IMR-90 (cell line): ENCODE measurements around the gene BICD1. TPM values are rescaled to one million over a fixed set of nuclear protein-coding genes. Genes with fewer than 3 reads are reported as not detected.

Experiments used
- ATAC-seq: fragments of 200-7000 bp; cut with Tn5 transposase; 2 replicates; pipeline ENCODE4 v1.9.1; 2020; ENCODE audit warnings: low read depth, mild to moderate bottlenecking, moderate library complexity
- BruUV-seq: library from RNA; stranded (reverse); fragments of 400-500 nt; replicated peaks from 2 replicates; lab custom pipeline; 2021; lab: Mats Ljungman, UMichigan
- CTCF ChIA-PET: fragments of 300-600 bp; formaldehyde crosslinking; extraction: SDS; loops from one replicate; lab custom pipeline; 2021; ENCODE audit warnings: antibody characterized with exemption; lab: Yijun Ruan, JAX
- POLR2A ChIA-PET: fragments of 300-600 bp; sonication (Branson Sonifier 250); formaldehyde crosslinking; loops from one replicate; lab custom pipeline; 2022; ENCODE audit warnings: antibody characterized with exemption; ENCODE audit not compliant: unreplicated experiment; lab: Charles Lee
- DNase-seq: peaks from one replicate; pipeline ENCODE4 v3.0.0; 2013
- H2AFZ ChIP-seq: replicated peaks from 2 replicates; pipeline ENCODE3; 2013; ENCODE audit warnings: low read length, mild to moderate bottlenecking; ENCODE audit not compliant: poor library complexity
- H2AK5ac ChIP-seq: 2 replicates; pipeline ENCODE4 v1.6.1; 2013; ENCODE audit warnings: low read depth, low read length, inconsistent platforms
- H2AK9ac ChIP-seq: replicated peaks from 2 replicates; pipeline ENCODE3; 2013; ENCODE audit warnings: mild to moderate bottlenecking, low read depth, low read length, moderate library complexity; ENCODE audit not compliant: poor library complexity
- H2BK120ac ChIP-seq: 2 replicates; pipeline ENCODE4 v1.6.1; 2013; ENCODE audit warnings: low read depth, low read length, inconsistent platforms
- H2BK15ac ChIP-seq: 3 replicates; pipeline ENCODE4 v1.6.1; 2013; ENCODE audit warnings: low read depth, low read length, inconsistent platforms
- H2BK20ac ChIP-seq: 2 replicates; pipeline ENCODE4 v1.6.1; 2013; ENCODE audit warnings: low read depth, mild to moderate bottlenecking, inconsistent platforms, low read length, moderate library complexity
- H2BK5ac ChIP-seq: 2 replicates; pipeline ENCODE4 v1.6.1; 2013; ENCODE audit warnings: mild to moderate bottlenecking, low read depth, low read length, inconsistent platforms; ENCODE audit not compliant: poor library complexity, severe bottlenecking
- H3K14ac ChIP-seq: replicated peaks from 2 replicates; pipeline ENCODE4 v1.6.1; 2013; ENCODE audit warnings: low read depth, low read length, inconsistent platforms
- H3K18ac ChIP-seq: 2 replicates; pipeline ENCODE4 v1.6.1; 2013; ENCODE audit warnings: low read depth, low read length, control low read depth
- H3K23ac ChIP-seq: 2 replicates; pipeline ENCODE4 v1.6.1; 2013; ENCODE audit warnings: low read depth, low read length, inconsistent platforms
- H3K27ac ChIP-seq: 2 replicates; pipeline ENCODE4 v1.5.1; 2013; ENCODE audit warnings: mild to moderate bottlenecking, control low read depth, low read length; ENCODE audit not compliant: insufficient read depth
- H3K27me3 ChIP-seq: 2 replicates; pipeline ENCODE4 v1.6.1; 2013; ENCODE audit warnings: low read length; ENCODE audit not compliant: control insufficient read depth, insufficient read depth
- H3K36me3 ChIP-seq: 2 replicates; pipeline ENCODE4 v1.6.1; 2013; ENCODE audit warnings: low read length, mixed read lengths; ENCODE audit not compliant: control insufficient read depth, insufficient read depth
- H3K4ac ChIP-seq: 2 replicates; pipeline ENCODE4 v1.6.1; 2013; ENCODE audit warnings: low read depth, low read length, inconsistent platforms
- H3K4me1 ChIP-seq: 2 replicates; pipeline ENCODE4 v1.6.1; 2013; ENCODE audit warnings: low read length, mixed read lengths; ENCODE audit not compliant: control insufficient read depth, insufficient read depth
- H3K4me2 ChIP-seq: 2 replicates; pipeline ENCODE4 v1.6.1; 2013; ENCODE audit warnings: low read depth, mild to moderate bottlenecking, control low read depth, low read length, moderate library complexity
- H3K4me3 ChIP-seq: 2 replicates; pipeline ENCODE4 v1.5.1; 2013; ENCODE audit warnings: low read depth, mild to moderate bottlenecking, control low read depth, low read length, moderate library complexity; ENCODE audit not compliant: insufficient read depth
- H3K56ac ChIP-seq: 2 replicates; pipeline ENCODE4 v1.6.1; 2013; ENCODE audit warnings: low read length, inconsistent platforms; ENCODE audit not compliant: insufficient read depth; ENCODE audit errors: extremely low read depth
- H3K79me1 ChIP-seq, 2 experiments: 2 replicates each; pipeline ENCODE4 v1.6.1; 2013; ENCODE audit warnings: low read length in 2 of 2, inconsistent platforms in 1 of 2, low read depth in 1 of 2
- H3K9ac ChIP-seq: 2 replicates; pipeline ENCODE4 v1.6.1; 2013; ENCODE audit warnings: low read depth, low read length, control low read depth
- H3K9me1 ChIP-seq: 2 replicates; pipeline ENCODE4 v1.6.1; 2013; ENCODE audit warnings: low read length, inconsistent platforms; ENCODE audit not compliant: insufficient read depth
- H3K9me3 ChIP-seq: 2 replicates; pipeline ENCODE4 v1.6.1; 2013; ENCODE audit warnings: low read length; ENCODE audit not compliant: control insufficient read depth, insufficient read depth
- H4K20me1 ChIP-seq: 2 replicates; pipeline ENCODE4 v1.6.1; 2013; ENCODE audit warnings: low read length, inconsistent platforms; ENCODE audit not compliant: insufficient read depth
- H4K5ac ChIP-seq: 2 replicates; pipeline ENCODE4 v1.6.1; 2013; ENCODE audit warnings: mild to moderate bottlenecking, low read depth, low read length, control low read depth
- H4K8ac ChIP-seq, 2 experiments: 2 replicates each; pipeline ENCODE4 v1.6.1; 2013; ENCODE audit warnings: low read depth in 2 of 2, low read length in 2 of 2, control low read depth in 1 of 2, inconsistent platforms in 1 of 2
- H4K91ac ChIP-seq: 2 replicates; pipeline ENCODE4 v1.6.1; 2013; ENCODE audit warnings: low read depth, low read length, inconsistent platforms; ENCODE audit not compliant: insufficient read depth
- CEBPB ChIP-seq: IDR thresholded peaks from 2 replicates; pipeline ENCODE4 v1.6.1; 2012; ENCODE audit warnings: low read depth, low read length, improper control_type of control experiment
- CHD1 ChIP-seq: IDR thresholded peaks from 2 replicates; pipeline ENCODE4 v1.6.1; 2012; ENCODE audit warnings: low read depth, low read length, improper control_type of control experiment
- MAFK ChIP-seq: IDR thresholded peaks from 2 replicates; pipeline ENCODE4 v1.6.1; 2012; ENCODE audit warnings: low read depth, low read length, improper control_type of control experiment
- MAZ ChIP-seq: IDR thresholded peaks from 2 replicates; pipeline ENCODE4 v1.6.1; 2012; ENCODE audit warnings: low read depth, mild to moderate bottlenecking, low read length, improper control_type of control experiment, moderate library complexity, borderline replicate concordance
- MXI1 ChIP-seq: IDR thresholded peaks from 2 replicates; pipeline ENCODE4 v1.6.1; 2012; ENCODE audit warnings: low read depth, mild to moderate bottlenecking, low read length, moderate library complexity, borderline replicate concordance
- NFE2L2 ChIP-seq: fragments of 150-350 bp; IDR thresholded peaks from 2 replicates; pipeline ENCODE4 v1.6.1; 2016; ENCODE audit warnings: low read depth, mild to moderate bottlenecking, low read length
- POLR2A ChIP-seq: IDR thresholded peaks from 2 replicates; pipeline ENCODE4 v1.6.1; 2012; ENCODE audit warnings: mild to moderate bottlenecking, low read depth, low read length
- RAD21 ChIP-seq: IDR thresholded peaks from 2 replicates; pipeline ENCODE4 v1.6.1; 2012; ENCODE audit warnings: low read length, improper control_type of control experiment
- RCOR1 ChIP-seq: IDR thresholded peaks from 2 replicates; pipeline ENCODE4 v1.6.1; 2012; ENCODE audit warnings: mild to moderate bottlenecking, low read length, improper control_type of control experiment; ENCODE audit not compliant: insufficient replicate concordance
- SMC3 ChIP-seq: fragments of 150-350 bp; IDR thresholded peaks from 2 replicates; pipeline ENCODE4 v1.6.1; 2016; ENCODE audit warnings: low read depth, mild to moderate bottlenecking, antibody characterized with exemption, low read length, moderate library complexity
- USF2 ChIP-seq: fragments of 150-350 bp; IDR thresholded peaks from 2 replicates; pipeline ENCODE4 v1.6.1; 2017; ENCODE audit warnings: mild to moderate bottlenecking, antibody characterized with exemption, low read length, low read depth
- dilution Hi-C: fragments of 300-500 bp; cut with HindIII; formaldehyde crosslinking; loops from one replicate; pipeline ENCODE4 v1.14.3; 2018; ENCODE audit warnings: low sequenced_read_pairs; ENCODE audit not compliant: unreplicated experiment
- in situ Hi-C: fragments of 300-500 bp; cut with MboI; formaldehyde crosslinking; loops from 3 replicates; pipeline ENCODE4 v1.14.3; 2019; ENCODE audit warnings: low sequenced_read_pairs, inconsistent platforms, mixed read lengths
- intact Hi-C: fragments of 100-400 bp; cut with micrococcal nuclease; formaldehyde crosslinking; loops from 2 replicates; pipeline ENCODE4 v1.10.0; 2022
- polyA plus RNA-seq, 3 experiments: library from polyadenylated mRNA; depleted of rRNA; stranded (reverse); fragments of >200 nt; gene quantifications; 2 replicates each; pipeline ENCODE4 v1.2.3, GENCODE V29; 2012; ENCODE audit warnings: low replicate concordance in 1 of 3
- total RNA-seq: library from RNA; depleted of rRNA; stranded (reverse); fragments of >200 nt; gene quantifications from 2 replicates; pipeline ENCODE4 v1.2.3, GENCODE V29; 2012
- TF ChIP-seq, protein P1 (sequence below): conservative IDR thresholded peaks from 2 replicates; pipeline ENCODE4 v1.5.1; 2012; ENCODE audit warnings: mild to moderate bottlenecking, low read depth, low read length, improper control_type of control experiment
- TF ChIP-seq, protein P2 (sequence below): fragments of 150-350 bp; IDR thresholded peaks from 2 replicates; pipeline ENCODE4 v1.6.1; 2016; ENCODE audit warnings: low read depth, mild to moderate bottlenecking, low read length, moderate library complexity, borderline replicate concordance

Gene BICD1
- total and polyA plus RNA-seq, 2 of the 4 experiments (the other 2 are of a cell fraction): 17.2 to 21.8 TPM

DNA sequence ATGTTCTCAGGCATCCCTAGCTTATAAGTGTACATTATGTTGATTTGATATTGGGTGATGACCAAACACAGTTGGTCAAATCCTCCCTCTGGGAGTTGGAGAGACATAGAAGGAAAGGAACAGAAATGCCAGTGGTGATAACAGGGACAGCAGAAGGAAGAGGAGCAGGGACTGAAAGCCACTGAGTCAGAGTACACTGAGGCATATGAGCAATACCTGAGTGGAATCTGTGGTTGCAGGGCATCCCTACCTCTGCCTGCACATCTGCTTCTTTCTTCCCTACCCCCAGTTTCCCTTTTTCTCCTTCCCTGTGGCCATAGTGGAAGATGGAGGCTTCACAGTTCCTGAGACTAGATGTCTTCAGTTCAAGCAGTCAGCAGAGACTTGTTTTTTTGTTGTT is 44.9 kb downstream of the BICD1 start:
- no peak overlapping the region for H4K5ac ChIP-seq
- in situ Hi-C loops: no loop called here
- CTCF ChIA-PET: no interaction called here

More for the DNA sequence above, 44.9 kb downstream of the BICD1 start:
- Histone ChIP-seq H3K9me1 (no peaks in the 10 kb centered on the region; the same call in 1 of the 2 replicates), H3K4me1 (peaks cover 4% of the 10 kb centered on the region), H2AK9ac (no peak overlapping the region), H4K91ac (no peak overlapping the region), H3K23ac (no peak overlapping the region), H4K8ac (no peak overlapping the region), H3K14ac (no peak overlapping the region), H3K27ac (no peak overlapping the region), H2AK5ac (no peak overlapping the region), H2BK20ac (no peak overlapping the region), H2BK120ac (no peak overlapping the region), H3K79me1 (peaks cover 28 to 55% of the 10 kb centered on the region in 2 experiments), H4K20me1 (peaks cover 10% of the 10 kb centered on the region; the same call in 1 of the 2 replicates), H2BK5ac (no peak overlapping the region), H3K4ac (no peak overlapping the region), H3K9ac (no peak overlapping the region), H3K9me3 (0 out of 2 replicates have a peak, but pooled peaks cover 2% of the 10 kb centered on the region), H3K56ac (no peak overlapping the region), H2BK15ac (no peak overlapping the region), H3K4me2 (no peak overlapping the region), H3K4me3 (no peak overlapping the region), H3K27me3 (no peaks in the 10 kb centered on the region), H2AFZ (no peak overlapping the region), H3K36me3 (peaks cover 5% of the 10 kb centered on the region), H3K18ac (no peak overlapping the region)
- TF ChIP-seq CHD1 (no peak), POLR2A (no peak), MAFK (no peak), USF2 (no peak), SMC3 (no peak), MAZ (no peak), MXI1 (no peak), RAD21 (no peak), NFE2L2 (no peak), CEBPB (no peak), RCOR1 (no peak)
- TF ChIP-seq, protein P1, sequence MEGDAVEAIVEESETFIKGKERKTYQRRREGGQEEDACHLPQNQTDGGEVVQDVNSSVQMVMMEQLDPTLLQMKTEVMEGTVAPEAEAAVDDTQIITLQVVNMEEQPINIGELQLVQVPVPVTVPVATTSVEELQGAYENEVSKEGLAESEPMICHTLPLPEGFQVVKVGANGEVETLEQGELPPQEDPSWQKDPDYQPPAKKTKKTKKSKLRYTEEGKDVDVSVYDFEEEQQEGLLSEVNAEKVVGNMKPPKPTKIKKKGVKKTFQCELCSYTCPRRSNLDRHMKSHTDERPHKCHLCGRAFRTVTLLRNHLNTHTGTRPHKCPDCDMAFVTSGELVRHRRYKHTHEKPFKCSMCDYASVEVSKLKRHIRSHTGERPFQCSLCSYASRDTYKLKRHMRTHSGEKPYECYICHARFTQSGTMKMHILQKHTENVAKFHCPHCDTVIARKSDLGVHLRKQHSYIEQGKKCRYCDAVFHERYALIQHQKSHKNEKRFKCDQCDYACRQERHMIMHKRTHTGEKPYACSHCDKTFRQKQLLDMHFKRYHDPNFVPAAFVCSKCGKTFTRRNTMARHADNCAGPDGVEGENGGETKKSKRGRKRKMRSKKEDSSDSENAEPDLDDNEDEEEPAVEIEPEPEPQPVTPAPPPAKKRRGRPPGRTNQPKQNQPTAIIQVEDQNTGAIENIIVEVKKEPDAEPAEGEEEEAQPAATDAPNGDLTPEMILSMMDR: no peak
- TF ChIP-seq, protein P2, sequence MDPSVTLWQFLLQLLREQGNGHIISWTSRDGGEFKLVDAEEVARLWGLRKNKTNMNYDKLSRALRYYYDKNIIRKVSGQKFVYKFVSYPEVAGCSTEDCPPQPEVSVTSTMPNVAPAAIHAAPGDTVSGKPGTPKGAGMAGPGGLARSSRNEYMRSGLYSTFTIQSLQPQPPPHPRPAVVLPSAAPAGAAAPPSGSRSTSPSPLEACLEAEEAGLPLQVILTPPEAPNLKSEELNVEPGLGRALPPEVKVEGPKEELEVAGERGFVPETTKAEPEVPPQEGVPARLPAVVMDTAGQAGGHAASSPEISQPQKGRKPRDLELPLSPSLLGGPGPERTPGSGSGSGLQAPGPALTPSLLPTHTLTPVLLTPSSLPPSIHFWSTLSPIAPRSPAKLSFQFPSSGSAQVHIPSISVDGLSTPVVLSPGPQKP: no peak
- dilution Hi-C loops (no loop called here), intact Hi-C loops (no loop called here)
- ATAC-seq (no peak), DNase-seq (no peak)
- BruUV-seq: no TSS peak
- POLR2A ChIA-PET: no interaction called here
